ENCODE data around the gene APOBEC3C.
"Not testable (repeated sequence)": the region's sequence is repeated elsewhere in the genome, so short reads cannot be mapped to it uniquely, and the experiment has no call there.

APOBEC3C gene

DNA sequence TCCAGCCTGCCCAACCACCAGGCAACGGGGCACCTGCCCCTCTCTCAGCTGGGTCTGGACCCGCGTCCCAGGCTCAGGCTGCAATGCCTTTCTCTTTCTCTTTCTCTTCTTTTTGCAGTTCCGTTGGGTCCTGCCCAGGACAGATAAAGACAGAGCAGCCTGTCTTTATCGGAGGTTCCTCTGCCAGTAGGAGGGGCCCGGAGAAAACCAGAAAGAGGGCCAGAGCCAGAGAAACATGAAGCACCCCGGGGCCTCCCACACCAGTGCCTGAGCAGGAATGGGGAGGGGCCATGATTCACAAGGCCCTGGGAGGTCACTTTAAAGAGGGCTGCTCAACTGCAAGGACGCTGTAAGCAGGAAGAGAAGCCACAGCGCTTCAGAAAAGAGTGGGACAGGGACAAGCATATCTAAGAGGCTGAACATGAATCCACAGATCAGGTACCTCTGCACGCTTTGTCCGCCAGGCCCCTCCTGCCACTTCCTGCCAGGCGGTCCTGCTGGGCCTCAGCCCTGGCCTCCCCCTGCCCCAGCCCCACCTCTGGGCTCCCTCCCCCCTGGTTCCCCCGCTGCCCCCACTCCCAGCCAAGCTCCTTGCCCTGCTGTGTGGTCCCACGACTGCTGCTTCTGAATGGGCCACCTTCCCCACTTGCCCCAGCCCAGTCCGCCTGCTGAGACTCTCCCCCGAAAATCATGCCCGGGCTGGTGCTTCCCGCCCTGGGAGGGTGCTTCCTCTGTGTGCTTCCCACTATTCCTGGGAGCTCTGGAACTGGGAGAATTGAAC is at the start of gene APOBEC3C:
APOBEC3C (plus strand) TSS at position 316 of the 781 bp plus-strand sequence; CDS start at position 422, 106 bp downstream.
- DNase-seq = peak; percentile 63

GRCh38 chr22:38964306-38964705 is 49.8 kb upstream of the APOBEC3C start:
- no peak for DNase-seq

DNA sequence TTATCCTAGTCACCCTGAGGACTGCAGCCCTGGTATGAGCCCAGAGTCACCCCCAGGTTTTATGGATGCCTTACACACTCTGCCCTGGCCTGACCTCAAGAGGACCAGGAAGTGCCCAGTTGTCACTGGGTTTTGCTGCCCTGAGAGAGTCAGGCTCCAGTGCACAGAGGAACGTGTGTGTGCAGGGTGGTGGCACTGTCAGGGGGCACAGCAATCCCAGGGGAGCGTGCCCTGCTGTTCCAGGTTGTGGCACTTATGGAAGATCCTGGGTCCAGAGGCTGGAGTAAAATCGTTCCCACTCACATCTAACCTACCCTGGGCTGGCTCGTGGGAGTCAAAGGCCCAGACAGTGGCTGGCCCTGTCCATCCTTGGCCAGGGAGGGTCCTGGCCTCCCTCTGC is 49.1 kb upstream of the APOBEC3C start:
- no peak for DNase-seq

DNA sequence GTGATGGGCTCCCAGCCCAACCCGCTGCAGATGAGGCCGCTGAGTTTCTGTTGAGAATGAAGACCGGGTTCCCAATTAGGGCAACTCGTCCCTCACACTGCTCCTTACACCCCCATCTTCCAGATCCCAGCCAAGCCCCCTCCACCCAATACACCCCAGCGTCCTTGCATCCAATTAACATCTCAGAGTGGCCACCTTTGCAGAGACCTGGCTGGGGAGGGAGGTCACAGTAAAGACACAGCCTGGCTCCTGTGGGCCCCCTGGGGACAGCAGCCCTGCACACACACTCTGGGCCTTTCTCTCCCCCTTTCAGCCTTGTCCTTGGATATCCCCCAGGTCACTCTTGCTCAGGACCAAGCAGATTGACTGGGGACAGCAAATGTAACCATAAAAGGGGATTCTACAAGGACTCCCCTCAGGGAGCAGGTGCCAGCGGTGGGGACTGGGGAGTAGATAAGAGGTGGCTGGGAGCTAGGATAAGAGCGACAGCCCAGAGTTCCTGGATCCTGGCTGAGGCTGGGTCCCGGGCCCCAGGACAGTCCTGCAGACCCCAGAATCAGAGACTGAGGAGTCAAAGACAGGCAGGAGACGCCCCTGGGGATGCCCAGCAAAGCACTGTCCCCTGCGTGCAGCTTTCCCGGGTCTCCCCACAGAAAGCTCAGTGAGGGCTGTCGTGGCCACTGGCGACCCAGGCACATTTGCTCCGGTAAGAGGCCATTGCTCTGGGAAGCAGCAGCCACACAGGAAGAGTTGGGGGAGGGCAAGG is 48.3 kb upstream of the APOBEC3C start:
- no peak for DNase-seq

- no peak for DNase-seq
Observed at GRCh38 chr22:38966380-38966702, 47.7 kb upstream of the APOBEC3C start.

DNA sequence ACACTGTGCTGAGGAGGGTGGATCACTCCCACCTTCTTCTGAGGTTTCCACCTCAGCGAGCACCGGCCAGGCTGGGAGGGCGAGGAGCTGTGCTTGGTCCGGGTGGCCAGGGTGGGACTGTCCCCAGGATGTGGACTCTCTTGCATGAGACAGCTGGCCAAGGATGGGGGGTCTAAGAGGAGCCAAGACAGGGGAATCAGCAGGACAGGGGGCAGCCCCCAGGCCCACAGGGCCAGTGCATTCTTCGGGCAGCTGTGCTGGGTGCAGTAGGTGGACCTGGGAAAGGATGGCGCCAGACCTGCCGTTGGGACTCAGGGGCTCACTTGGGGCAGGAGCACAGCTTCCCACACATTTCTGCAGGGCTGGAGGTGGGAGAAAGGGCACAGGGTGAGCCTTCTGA is 47.1 kb upstream of the APOBEC3C start:
- no peak for DNase-seq

- DNase-seq = no peak
Observed at GRCh38 chr22:38967451-38968450, 46.3 kb upstream of the APOBEC3C start.

- DNase-seq = no peak
Observed at GRCh38 chr22:38968801-38969200, 45.3 kb upstream of the APOBEC3C start.

GRCh38 chr22:38970551-38970950 is 43.5 kb upstream of the APOBEC3C start:
- DNase-seq = no peak

- DNase-seq = no peak
Observed at GRCh38 chr22:38971202-38971601, 42.9 kb upstream of the APOBEC3C start.

- DNase-seq = no peak
Observed at GRCh38 chr22:38971791-38972190, 42.3 kb upstream of the APOBEC3C start.

DNA sequence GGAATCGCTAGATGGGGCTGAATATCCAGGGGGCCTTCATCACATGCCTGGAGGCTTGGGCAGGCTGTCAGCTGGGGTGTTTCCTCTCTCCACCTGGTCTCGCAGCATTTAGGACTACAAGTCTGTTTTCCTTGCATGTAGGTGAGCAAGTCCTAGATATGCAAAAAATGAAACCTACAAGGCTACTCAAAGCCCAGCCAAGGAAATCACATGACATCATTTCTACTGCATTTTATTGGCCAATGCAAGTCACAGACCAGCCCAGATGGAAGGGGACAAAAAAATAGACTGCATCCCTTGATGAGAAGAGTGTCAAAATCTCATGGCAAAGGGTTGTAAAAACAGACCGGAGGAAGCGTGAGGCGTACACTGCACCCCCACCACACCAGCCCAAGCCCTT is 41.5 kb upstream of the APOBEC3C start:
- DNase-seq = no peak

DNA sequence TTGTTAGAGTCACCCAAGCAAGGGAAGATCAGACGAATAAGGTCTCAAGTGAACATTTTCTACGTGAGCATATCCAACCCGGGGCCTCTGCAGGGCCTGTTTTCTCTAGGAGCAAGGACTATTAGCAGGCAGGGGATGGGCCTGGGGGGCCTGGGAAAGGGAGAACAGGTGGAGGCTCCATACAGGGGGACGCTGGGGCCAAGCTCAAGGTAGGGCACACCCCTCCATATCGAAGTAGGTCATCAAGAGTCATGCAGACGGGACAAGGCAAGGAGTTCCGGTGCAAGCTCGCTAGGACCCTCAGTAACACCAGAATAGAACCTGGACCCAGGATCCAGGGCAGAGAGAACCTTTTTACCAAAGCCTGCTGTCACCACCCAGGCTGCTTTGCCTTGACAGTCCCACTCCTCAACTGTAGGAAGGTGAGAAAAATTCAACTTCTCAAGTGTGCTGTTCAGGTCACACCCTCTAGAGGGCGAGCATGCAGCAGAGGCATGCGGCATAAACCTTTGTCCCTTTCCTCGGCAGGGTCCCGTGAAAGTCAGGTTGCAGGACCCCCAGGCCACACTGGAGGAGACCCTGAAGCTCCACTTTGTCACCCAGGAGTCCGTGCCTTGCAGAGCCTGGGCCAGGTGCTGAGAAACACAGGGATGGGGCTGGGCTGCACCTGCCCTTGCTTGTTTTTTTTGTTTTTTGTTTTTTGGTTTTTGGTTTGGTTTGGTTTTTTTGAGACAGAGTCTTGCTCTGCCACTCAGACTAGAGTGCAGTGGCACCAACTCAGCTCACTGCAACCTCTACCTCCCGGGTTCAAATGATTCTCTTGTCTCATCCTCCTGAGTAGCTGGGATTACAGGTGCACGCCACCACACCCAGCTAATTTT is 40.5 kb upstream of the APOBEC3C start:
- DNase-seq = peak; percentile 52

DNA sequence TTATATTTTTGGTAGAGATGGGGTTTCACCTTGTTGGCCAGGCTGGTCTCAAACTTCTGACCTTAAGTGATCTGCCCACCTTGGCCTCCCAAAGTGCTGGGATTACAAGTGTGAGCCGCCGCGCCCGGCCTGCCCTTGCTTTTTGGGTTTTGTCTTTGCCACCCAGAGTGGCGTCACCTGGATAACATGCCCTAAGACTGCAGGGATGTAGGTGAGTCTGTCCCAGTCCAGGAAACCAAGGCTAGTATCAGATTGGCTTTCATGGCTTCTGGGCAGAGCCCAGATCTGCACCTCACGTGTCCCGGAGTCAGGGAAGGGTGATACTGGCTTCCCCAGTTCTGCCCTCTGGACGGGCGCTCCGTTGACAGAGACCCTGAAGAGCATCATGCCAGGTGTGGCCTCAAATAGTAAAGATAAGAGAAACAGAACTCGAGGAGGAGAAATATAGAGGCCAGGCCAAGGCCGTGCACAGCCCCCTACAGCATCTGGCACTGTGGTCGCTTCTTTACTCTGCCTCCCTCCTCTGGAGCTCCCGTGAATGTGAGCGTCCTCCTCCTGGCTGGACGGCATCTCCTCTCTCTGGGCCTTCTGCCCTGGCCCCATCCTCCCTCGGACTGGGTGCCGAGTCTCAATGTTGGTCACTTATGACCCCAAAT is 39.8 kb upstream of the APOBEC3C start:
- DNase-seq = no peak

DNA sequence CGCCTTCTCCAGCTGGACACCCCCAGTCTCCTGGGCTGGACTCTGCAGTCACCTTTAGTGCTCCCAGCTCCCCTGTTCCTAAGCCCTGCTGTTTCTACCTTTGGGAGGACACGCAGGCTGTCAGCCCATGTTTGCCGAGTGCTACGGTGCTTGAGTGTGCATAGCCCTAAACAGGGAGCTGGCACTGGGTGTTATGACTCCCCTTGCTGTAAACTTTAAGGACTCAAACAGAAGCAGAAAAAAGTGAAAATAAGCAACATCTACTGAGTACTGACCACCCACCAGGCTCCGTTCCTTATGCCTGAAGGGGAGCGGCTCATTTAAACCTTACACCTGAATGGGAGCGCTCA is 39.3 kb upstream of the APOBEC3C start:
- no peak for DNase-seq

DNA sequence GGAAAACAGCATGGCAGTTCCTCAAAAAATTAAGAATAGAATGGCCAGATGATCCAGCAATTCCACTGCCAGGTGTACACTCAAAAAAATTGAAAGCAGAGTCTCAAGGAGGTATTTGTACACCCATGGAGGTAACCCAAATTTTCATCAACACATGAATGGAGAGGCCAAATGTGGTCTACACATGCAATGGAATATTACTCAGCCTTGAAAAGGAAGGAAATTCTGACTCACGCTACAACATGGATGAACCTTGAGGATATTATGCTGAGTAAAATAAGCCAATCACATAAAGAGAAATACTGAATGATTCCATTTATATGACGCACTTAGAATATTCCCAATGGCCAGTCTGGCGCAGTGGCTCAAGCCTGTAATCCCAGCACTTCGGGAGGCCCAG is 36.8 kb upstream of the APOBEC3C start:
- DNase-seq = not testable (repeated sequence)

DNA sequence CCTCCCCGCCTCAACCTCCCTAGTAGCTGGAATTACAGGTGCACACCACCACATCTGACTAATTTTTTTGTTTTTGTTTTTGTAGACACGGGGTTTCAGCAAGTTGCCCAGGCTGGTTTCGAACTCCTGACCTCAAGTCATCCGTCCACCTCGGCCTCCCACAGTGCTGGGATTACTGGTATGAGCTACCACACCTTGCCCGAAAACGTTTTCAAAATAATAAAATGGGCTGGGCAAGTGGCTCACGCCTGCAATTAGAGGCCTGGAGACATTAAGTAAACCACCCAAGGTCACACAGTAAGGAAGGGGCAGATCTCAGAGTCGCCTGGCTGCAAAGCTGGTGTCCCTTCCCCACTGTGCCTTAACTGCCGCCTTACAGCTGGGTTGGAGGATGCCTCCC is 33.5 kb upstream of the APOBEC3C start:
- DNase-seq = not testable (repeated sequence)

DNA sequence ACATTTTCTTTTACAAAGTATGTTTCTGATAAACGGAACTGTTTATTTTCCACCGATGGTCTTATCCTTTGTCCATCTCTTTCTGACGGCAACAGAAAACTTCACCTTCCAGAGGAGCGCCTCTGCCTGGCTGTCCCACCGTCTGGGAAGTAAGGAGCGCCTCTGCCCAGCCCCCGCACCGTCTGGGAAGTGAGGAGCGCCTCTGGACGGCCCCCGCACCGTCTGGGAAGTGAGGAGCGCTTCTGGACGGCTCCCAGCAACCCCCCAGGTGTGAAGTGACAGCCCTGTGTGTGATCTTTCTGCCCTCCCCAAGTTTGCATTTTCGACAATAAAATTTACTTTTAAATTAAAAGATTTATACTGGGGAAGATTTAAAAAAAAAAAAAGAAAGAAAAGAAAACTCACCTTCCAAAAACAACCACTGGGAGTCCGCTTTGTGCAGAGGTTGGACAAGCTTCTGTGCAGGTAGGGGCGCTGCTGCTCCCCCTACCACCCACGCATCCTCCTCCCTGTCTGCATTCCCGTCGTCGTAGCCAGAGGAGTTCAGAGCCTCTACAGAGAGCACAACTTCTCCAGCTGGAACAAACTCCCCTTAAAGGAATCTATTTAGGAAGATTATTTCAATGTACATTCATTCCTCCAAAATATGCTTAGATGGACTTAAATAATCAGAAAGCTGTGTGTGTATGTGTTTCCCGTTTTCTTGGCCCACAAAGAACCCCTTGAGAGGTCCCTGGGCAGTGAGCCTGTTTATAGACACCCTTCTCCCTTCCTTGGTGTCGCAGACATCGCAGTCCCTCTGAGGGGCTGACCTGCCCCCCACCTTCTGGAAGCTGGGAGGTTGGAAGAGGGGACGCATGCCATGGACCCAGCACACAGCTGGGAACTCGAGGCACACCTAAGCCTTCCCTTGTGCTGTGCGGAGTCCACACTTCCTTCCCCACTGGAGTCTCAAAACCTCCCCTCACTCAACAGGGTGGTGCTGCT is 32.8 kb upstream of the APOBEC3C start:
- no peak for DNase-seq

- peak; percentile 47 for DNase-seq
Observed at GRCh38 chr22:38981992-38982927, 31.8 kb upstream of the APOBEC3C start, which contains the start of gene APOBEC3B. APOBEC3B (plus strand) TSS chr22:38982347; CDS start chr22:38982454, 107 bp downstream.

Data from activated T-cell treated with anti-CD3 and anti-CD28 coated beads for 4 hours (primary cell).